HG03280 (cell line): ENCODE data around the gene NCAPG2.
"Not testable (repeated sequence)": the region's sequence is repeated elsewhere in the genome, so short reads cannot be mapped to it uniquely, and the experiment has no call there.

Experiments used
- ATAC-seq: cut with Tn5 transposase; IDR thresholded peaks from one replicate; pipeline ENCODE4 v1.9.1; 2021; ENCODE audit warnings: mild to moderate bottlenecking, moderate library complexity; ENCODE audit not compliant: unreplicated experiment

Gene NCAPG2

GRCh38 chr7:158646766-158647474 lies 57.7 kb downstream of the NCAPG2 start:
- ATAC-seq: no peak

- ATAC-seq: no peak
These were observed 58.8 kb downstream of the NCAPG2 start for GRCh38 chr7:158645842-158646241.

GRCh38 chr7:158642149-158642548 lies 62.5 kb downstream of the NCAPG2 start:
- ATAC-seq: no peak

- ATAC-seq: no peak
These were observed 66.6 kb downstream of the NCAPG2 start for GRCh38 chr7:158638001-158638400.

GRCh38 chr7:158633055-158633956 lies 71.3 kb downstream of the NCAPG2 start:
- ATAC-seq: peak; percentile 43

- ATAC-seq: no peak
These were observed 72.9 kb downstream of the NCAPG2 start for GRCh38 chr7:158631574-158632195.

GRCh38 chr7:158626289-158626688 lies 78.3 kb downstream of the NCAPG2 start:
- not testable (repeated sequence) for ATAC-seq

GRCh38 chr7:158623241-158623640 lies 81.4 kb downstream of the NCAPG2 start:
- no peak for ATAC-seq

- no peak for ATAC-seq
These were observed 83.7 kb downstream of the NCAPG2 start for GRCh38 chr7:158620839-158621441.

- no peak for ATAC-seq
These were observed 84.2 kb downstream of the NCAPG2 start for GRCh38 chr7:158620418-158620817.

- no peak for ATAC-seq
These were observed 85.9 kb downstream of the NCAPG2 start for GRCh38 chr7:158618745-158619140.

- no peak for ATAC-seq
These were observed 86.9 kb downstream of the NCAPG2 start for GRCh38 chr7:158617737-158618128.

GRCh38 chr7:158616050-158616449 lies 88.6 kb downstream of the NCAPG2 start:
- no peak for ATAC-seq

GRCh38 chr7:158614700-158615099 lies 89.9 kb downstream of the NCAPG2 start:
- no peak for ATAC-seq

- peak; percentile 82 for ATAC-seq
These were observed 91.1 kb downstream of the NCAPG2 start for GRCh38 chr7:158613481-158613880.

GRCh38 chr7:158612546-158612945 lies 92.1 kb downstream of the NCAPG2 start:
- ATAC-seq: no peak

GRCh38 chr7:158611541-158611940 lies 93.1 kb downstream of the NCAPG2 start:
- no peak for ATAC-seq

GRCh38 chr7:158609313-158609974 lies 95.2 kb downstream of the NCAPG2 start:
- ATAC-seq: no peak

GRCh38 chr7:158607563-158607962 lies 97.0 kb downstream of the NCAPG2 start:
- ATAC-seq: no peak

- no peak for ATAC-seq
These were observed 97.8 kb downstream of the NCAPG2 start for GRCh38 chr7:158606671-158607424.
